A549 (cell line): ENCODE results near the gene COL24A1. TPM values are rescaled to one million over a fixed set of nuclear protein-coding genes. Genes with fewer than 3 reads are reported as not detected.
A peak's percentile ranks its signal among the peaks of the same experiment; 100 is the strongest.
"Not testable (repeated sequence)": the region's sequence is repeated elsewhere in the genome, so short reads cannot be mapped to it uniquely, and the experiment has no call there.

Source experiments
- ATAC-seq, 2 experiments: fragments of 200-7000 bp in 1 of 2; fragments of >200 bp in 1 of 2; cut with Nextera tagmentation in 1 of 2; cut with Tn5 transposase in 1 of 2; 3 replicates each; pipeline versions ENCODE4 v1.8.0 to v1.9.1; 2018 to 2020; ENCODE audit warnings: mild to moderate bottlenecking in 1 of 2, moderate library complexity in 1 of 2
- CTCF ChIA-PET: fragments of 300-600 bp; sonication (Branson Sonifier 250); formaldehyde crosslinking; extraction: SDS; loops from one replicate; lab custom pipeline; 2021; ENCODE audit warnings: antibody characterized with exemption, inconsistent platforms; lab: Yijun Ruan, JAX
- POLR2A ChIA-PET: fragments of 350-600 bp; formaldehyde crosslinking; extraction: SDS; loops from one replicate; lab custom pipeline; 2021; ENCODE audit warnings: antibody characterized with exemption, inconsistent platforms; lab: Yijun Ruan, JAX
- DNase-seq, 2 experiments: peaks; one replicate each; pipeline versions ENCODE4 v3.0.0 to v3.0.0-alpha.2; 2011 to 2016; ENCODE audit warnings: low read depth in 1 of 2, low spot score in 1 of 2
- FAIRE-seq: peaks from 2 replicates; lab custom pipeline; 2011; peaks lifted over from hg19 to GRCh38; lab: Jason Lieb, UNC
- H3K27ac ChIP-seq, 2 experiments: fragments of >200 bp; sonication (Bioruptor Twin); formaldehyde crosslinking; 3 replicates each; pipeline ENCODE4 v1.5.1; 2016 to 2017
- H3K4me1 ChIP-seq: fragments of >200 bp; sonication (Bioruptor Twin); formaldehyde crosslinking; 3 replicates; pipeline ENCODE4 v1.6.1; 2016
- H3K4me2 ChIP-seq: fragments of >200 bp; sonication (Bioruptor Twin); formaldehyde crosslinking; 3 replicates; pipeline ENCODE4 v1.6.1; 2016
- H3K4me3 ChIP-seq: fragments of >200 bp; sonication (Bioruptor Twin); formaldehyde crosslinking; 3 replicates; pipeline ENCODE4 v1.5.1; 2016
- H3K9me3 ChIP-seq: fragments of >200 bp; sonication (Bioruptor Twin); formaldehyde crosslinking; 3 replicates; pipeline ENCODE4 v1.6.1; 2016
- CBX8 ChIP-seq: fragments of 200-600 bp; sonication (generic); IDR thresholded peaks from 2 replicates; pipeline ENCODE4 v1.6.1; 2016
- EHMT2 ChIP-seq: fragments of 200-600 bp; sonication (generic); IDR thresholded peaks from 2 replicates; pipeline ENCODE4 v1.6.1; 2016; ENCODE audit warnings: antibody characterized with exemption, low read depth, mild to moderate bottlenecking, moderate library complexity
- ESRRA ChIP-seq: fragments of 150-350 bp; IDR thresholded peaks from 2 replicates; pipeline ENCODE4 v1.6.1; 2014; ENCODE audit warnings: mild to moderate bottlenecking, low read length, borderline replicate concordance
- FOXS1 ChIP-seq: fragments of 250-450 bp; sonication (Bioruptor Pico); IDR thresholded peaks from 2 replicates; pipeline ENCODE4 v1.5.0; 2020; ENCODE audit warnings: mild to moderate bottlenecking, moderate library complexity
- GATA3 ChIP-seq: IDR thresholded peaks from 2 replicates; pipeline ENCODE4 v1.6.1; 2012; ENCODE audit warnings: borderline replicate concordance
- HES2 ChIP-seq: fragments of >200 bp; sonication (Bioruptor Twin); formaldehyde crosslinking; IDR thresholded peaks from 2 replicates; pipeline ENCODE4 v1.6.1; 2016
- HEYL ChIP-seq: fragments of 250-450 bp; sonication (Bioruptor Pico); IDR thresholded peaks from 2 replicates; pipeline ENCODE4 v1.8.0; 2021; ENCODE audit warnings: mild to moderate bottlenecking, moderate library complexity
- MAFK ChIP-seq: fragments of 450-650 bp; IDR thresholded peaks from 2 replicates; pipeline ENCODE4 v1.6.1; 2014; ENCODE audit not compliant: partially characterized antibody
- MYC ChIP-seq: IDR thresholded peaks from 2 replicates; pipeline ENCODE4 v1.6.1; 2012; ENCODE audit warnings: mild to moderate bottlenecking, inconsistent platforms, low read length, improper control_type of control experiment, borderline replicate concordance
- NR3C1 ChIP-seq: fragments of >200 bp; sonication (Bioruptor Twin); formaldehyde crosslinking; IDR thresholded peaks from 3 replicates; pipeline ENCODE4 v1.6.1; 2017
- PHF8 ChIP-seq: fragments of 200-600 bp; sonication (generic); IDR thresholded peaks from 2 replicates; pipeline ENCODE4 v1.6.1; 2016; ENCODE audit warnings: low read depth, mild to moderate bottlenecking, antibody characterized with exemption, moderate library complexity, borderline replicate concordance
- POLR2A ChIP-seq: IDR thresholded peaks from 2 replicates; pipeline ENCODE4 v1.6.1; 2012; ENCODE audit warnings: mild to moderate bottlenecking, low read length
- RARB ChIP-seq: fragments of 250-450 bp; sonication (Bioruptor Pico); IDR thresholded peaks from 2 replicates; pipeline ENCODE4 v1.8.0; 2021; ENCODE audit warnings: mild to moderate bottlenecking, moderate library complexity
- RCOR1 ChIP-seq: fragments of 150-350 bp; IDR thresholded peaks from 2 replicates; pipeline ENCODE4 v1.6.1; 2014; ENCODE audit warnings: antibody characterized with exemption, low read length, low read depth
- USF2 ChIP-seq: fragments of 450-650 bp; IDR thresholded peaks from 2 replicates; pipeline ENCODE4 v1.6.1; 2014; ENCODE audit warnings: antibody characterized with exemption
- ZC3H11A ChIP-seq: fragments of 450-650 bp; IDR thresholded peaks from 2 replicates; pipeline ENCODE4 v1.6.1; 2014; ENCODE audit warnings: antibody characterized with exemption, mild to moderate bottlenecking
- ZFP36 ChIP-seq: fragments of 450-650 bp; IDR thresholded peaks from 2 replicates; pipeline ENCODE4 v1.6.1; 2014; ENCODE audit warnings: borderline replicate concordance; ENCODE audit not compliant: partially characterized antibody
- ZNF302 ChIP-seq: fragments of 250-450 bp; sonication (Bioruptor Pico); IDR thresholded peaks from 2 replicates; pipeline ENCODE4 v1.9.0; 2021; ENCODE audit warnings: inconsistent platforms, mild to moderate bottlenecking, moderate library complexity
- WGBS: methylation state at CpG from one replicate; pipeline ENCODE4 v1.1.6; 2017; ENCODE audit errors: missing lambda C conversion rate; 5-methylcytosine and 5-hydroxymethylcytosine counted together
- polyA plus RNA-seq, 4 experiments: library from polyadenylated mRNA; depleted of rRNA in 3 of 4; stranded (reverse); fragments of >200 nt; fragmentation: RNase III in 1 of 4; extraction: RNeasy Plus Mini Kit Qiagen cat#74134 plus additional on column Dnase treatment in 1 of 4; gene quantifications; 2 replicates in 3 of 4; 3 replicates in 1 of 4; pipeline ENCODE4 v1.2.3, GENCODE V29; 2011 to 2017
- TF ChIP-seq, protein P1 (sequence below): fragments of 250-450 bp; sonication (Bioruptor Pico); IDR thresholded peaks from 2 replicates; pipeline ENCODE4 v1.5.0; 2021; ENCODE audit warnings: mild to moderate bottlenecking, moderate library complexity, borderline replicate concordance

Gene COL24A1
- polyA plus RNA-seq, 2 of the 4 experiments (the other 2 are of a cell fraction): 0.03 to 0.13 TPM

- no peak overlapping the region for H3K4me2 ChIP-seq
- DNase-seq (no peak), ATAC-seq (no peak), FAIRE-seq (no peak)
- ChIA-PET POLR2A (no interaction called here), CTCF (no interaction called here)
- no peaks in the 10 kb centered on the region for H3K4me1 ChIP-seq
- no peak for TF ChIP-seq ZC3H11A
- TF ChIP-seq HES2: no peak
- H3K27ac ChIP-seq: no peak overlapping the region
- no peaks in the 10 kb centered on the region for H3K9me3 ChIP-seq
- H3K4me3 ChIP-seq: no peak overlapping the region
Measured at GRCh38 chr1:86084998-86085397, 71.6 kb downstream of the COL24A1 start.

DNA sequence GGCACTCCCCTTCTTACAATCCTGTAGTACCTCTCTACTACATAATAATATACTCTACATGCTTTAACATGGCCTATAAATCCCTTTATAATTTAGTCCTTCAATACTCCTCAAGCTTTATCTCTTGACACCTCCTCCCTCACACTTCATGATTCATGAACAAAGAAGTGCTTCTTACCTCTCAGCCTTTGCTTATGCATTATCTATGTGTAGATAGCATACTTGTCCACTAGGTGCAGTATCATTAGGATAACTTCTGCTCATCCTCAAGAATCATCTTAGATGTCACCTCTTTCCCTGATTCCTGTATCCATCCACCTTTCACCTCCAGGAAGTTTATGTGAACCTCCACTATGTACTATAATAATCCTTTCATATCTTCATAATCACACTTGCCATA is 74.4 kb downstream of the COL24A1 start:
- Histone ChIP-seq H3K4me2 (no peak overlapping the region), H3K4me3 (no peak overlapping the region), H3K27ac (no peak overlapping the region), H3K4me1 (no peaks in the 10 kb centered on the region), H3K9me3 (no peaks in the 10 kb centered on the region)
- CTCF ChIA-PET: no interaction called here
- TF ChIP-seq MAFK (no peak), MYC (no peak), CBX8 (no peak), EHMT2 (no peak), PHF8 (no peak)
- POLR2A ChIA-PET: no interaction called here
- FAIRE-seq (no peak), DNase-seq (peak; percentile 7 to 9), ATAC-seq (peak; percentile 61 to 78; a peak in 4 of 6 replicates)

- POLR2A ChIA-PET, FAIRE-seq, DNase-seq, ATAC-seq, CTCF ChIA-PET, H3K4me1 ChIP-seq, H3K9me3 ChIP-seq, H3K4me3 ChIP-seq, H3K4me2 ChIP-seq, H3K27ac ChIP-seq: not testable (repeated sequence)
- 19% methylated on average over 4 of the region's 6 CpGs for WGBS
Measured at GRCh38 chr1:86072474-86072873, 84.1 kb downstream of the COL24A1 start.

DNA sequence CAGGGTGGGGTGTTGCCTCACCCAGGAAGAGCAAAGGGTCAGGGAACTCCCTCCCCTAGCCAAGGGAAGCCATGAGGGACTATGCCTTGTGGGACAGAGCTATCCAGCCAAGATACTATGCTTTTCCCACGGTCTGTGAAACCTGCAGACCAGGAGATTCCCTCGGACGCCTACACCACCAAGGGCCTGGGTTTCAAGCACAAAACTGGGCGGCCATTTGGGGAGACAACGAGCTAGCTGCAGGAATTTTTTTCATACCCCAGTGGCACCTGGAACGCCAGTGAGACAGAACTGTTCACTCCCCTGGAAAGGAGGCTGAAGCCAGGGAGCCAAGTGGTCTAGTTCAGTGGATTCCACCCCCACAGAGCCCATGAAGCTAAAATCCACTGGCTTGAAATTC is 84.7 kb downstream of the COL24A1 start:
- H3K4me2 ChIP-seq, DNase-seq, H3K27ac ChIP-seq, H3K4me1 ChIP-seq, FAIRE-seq, H3K9me3 ChIP-seq, CTCF ChIA-PET, ATAC-seq, POLR2A ChIA-PET, H3K4me3 ChIP-seq: not testable (repeated sequence)
- WGBS: 53% methylated on average over 4 of the region's 6 CpGs

DNA sequence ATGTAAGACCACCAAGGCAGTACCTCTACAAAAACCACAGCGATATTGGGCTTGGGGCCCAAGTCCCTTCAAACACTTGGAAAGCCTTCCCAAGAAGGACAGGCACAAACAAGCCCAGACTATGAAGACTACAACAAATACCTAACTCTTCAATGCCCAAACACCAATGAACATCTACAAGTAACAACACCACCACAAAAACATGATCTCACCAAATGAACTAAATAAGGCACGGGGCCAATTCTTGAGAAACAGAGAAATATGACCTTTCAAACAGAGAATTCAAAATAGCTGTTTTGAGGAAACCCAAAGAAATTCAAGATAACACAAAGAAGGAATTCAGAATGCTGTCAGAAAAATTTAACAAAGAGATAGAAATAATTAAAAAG is 86.8 kb downstream of the COL24A1 start:
- TF ChIP-seq, protein P1, sequence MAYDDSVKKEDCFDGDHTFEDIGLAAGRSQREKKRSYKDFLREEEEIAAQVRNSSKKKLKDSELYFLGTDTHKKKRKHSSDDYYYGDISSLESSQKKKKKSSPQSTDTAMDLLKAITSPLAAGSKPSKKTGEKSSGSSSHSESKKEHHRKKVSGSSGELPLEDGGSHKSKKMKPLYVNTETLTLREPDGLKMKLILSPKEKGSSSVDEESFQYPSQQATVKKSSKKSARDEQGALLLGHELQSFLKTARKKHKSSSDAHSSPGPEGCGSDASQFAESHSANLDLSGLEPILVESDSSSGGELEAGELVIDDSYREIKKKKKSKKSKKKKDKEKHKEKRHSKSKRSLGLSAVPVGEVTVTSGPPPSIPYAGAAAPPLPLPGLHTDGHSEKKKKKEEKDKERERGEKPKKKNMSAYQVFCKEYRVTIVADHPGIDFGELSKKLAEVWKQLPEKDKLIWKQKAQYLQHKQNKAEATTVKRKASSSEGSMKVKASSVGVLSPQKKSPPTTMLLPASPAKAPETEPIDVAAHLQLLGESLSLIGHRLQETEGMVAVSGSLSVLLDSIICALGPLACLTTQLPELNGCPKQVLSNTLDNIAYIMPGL (CRISPR knock-in tag): no peak
- TF ChIP-seq GATA3 (no peak), RARB (no peak), USF2 (no peak), ZFP36 (no peak), HEYL (CRISPR knock-in tag) (no peak), NR3C1 (no peak), FOXS1 (no peak), ESRRA (no peak), ZNF302 (no peak), POLR2A (no peak), RCOR1 (no peak)
- DNase-seq: no peak
- CTCF ChIA-PET: no interaction called here
- H3K4me3 ChIP-seq: no peak overlapping the region
- no peak for FAIRE-seq
- H3K9me3 ChIP-seq: no peaks in the 10 kb centered on the region
- no peak overlapping the region for H3K27ac ChIP-seq
- no peak for ATAC-seq
- H3K4me1 ChIP-seq: no peaks in the 10 kb centered on the region
- POLR2A ChIA-PET: no interaction called here
- 38% methylated on average over 2 of the region's 2 CpGs for WGBS
- H3K4me2 ChIP-seq: no peak overlapping the region
